Memory B cell (primary cell): ENCODE results near the gene DPEP3.

Experiments
- ATAC-seq: fragments of 150-1000 bp; cut with Tn5 transposase; 2 replicates; pipeline ENCODE4 v1.10.0; 2021; ENCODE audit warnings: low read depth, mild to moderate bottlenecking, moderate library complexity
- DNase-seq, 2 donors: peaks; one replicate each; pipeline ENCODE4 v3.0.0; 2022; ENCODE audit warnings: low spot score in 2 of 2
- H3K27ac Mint-ChIP-seq: one replicate; pipeline ENCODE4 v1.8.0; 2022; ENCODE audit warnings: mild to moderate bottlenecking, moderate library complexity, mixed read lengths
- H3K27me3 Mint-ChIP-seq: one replicate; pipeline ENCODE4 v1.8.0; 2022; ENCODE audit warnings: mixed read lengths
- H3K36me3 Mint-ChIP-seq: one replicate; pipeline ENCODE4 v1.8.0; 2022; ENCODE audit warnings: mild to moderate bottlenecking, mixed read lengths
- H3K4me1 Mint-ChIP-seq: one replicate; pipeline ENCODE4 v1.8.0; 2022; ENCODE audit warnings: mixed read lengths
- H3K4me3 Mint-ChIP-seq: one replicate; pipeline ENCODE4 v1.8.0; 2022; ENCODE audit warnings: mild to moderate bottlenecking, moderate library complexity, mixed read lengths
- H3K9me3 Mint-ChIP-seq: one replicate; pipeline ENCODE4 v1.8.0; 2022; ENCODE audit warnings: mixed read lengths

Gene DPEP3

DNA sequence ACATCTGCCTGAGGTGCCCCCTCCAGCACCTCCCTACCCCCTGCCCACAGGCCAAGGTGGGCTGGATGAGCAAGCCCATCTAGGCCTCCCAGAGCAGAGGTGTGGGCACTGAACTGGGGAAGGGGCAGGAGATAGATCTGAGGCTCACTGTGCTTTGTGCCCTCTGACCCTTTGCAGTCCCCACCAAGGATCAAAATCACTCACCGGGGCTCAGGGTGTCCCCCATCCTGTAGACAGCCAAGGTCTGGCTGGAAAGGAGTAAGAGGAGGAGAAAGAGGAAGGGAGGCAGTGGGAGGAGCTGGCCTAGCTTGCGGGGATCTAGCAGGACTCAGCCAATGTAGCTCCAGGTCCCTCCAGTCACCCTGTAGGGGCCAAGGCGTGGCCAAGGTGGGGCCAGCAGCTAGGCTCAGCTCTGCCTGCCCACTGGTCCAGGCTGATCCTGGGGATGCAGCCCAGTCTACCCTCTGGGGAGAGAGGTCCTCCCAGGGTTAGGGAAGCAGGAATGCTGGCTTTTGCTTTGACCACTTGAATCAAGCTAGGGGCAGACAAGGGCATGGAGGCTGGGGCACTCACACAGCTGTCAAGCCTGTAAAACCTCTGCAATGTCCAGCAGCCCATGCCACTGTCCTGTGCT is 13.6 kb downstream of the DPEP3 start:
- DNase-seq (no peak), ATAC-seq (no peak)
- Mint-ChIP-seq H3K27ac (no peak overlapping the region), H3K36me3 (no peaks in the 10 kb centered on the region), H3K9me3 (no peaks in the 10 kb centered on the region), H3K27me3 (no peaks in the 10 kb centered on the region), H3K4me3 (peak overlapping the region; percentile 83), H3K4me1 (peaks cover 19% of the 10 kb centered on the region)

- ATAC-seq: no peak
- peaks cover 19% of the 10 kb centered on the region for H3K4me1 Mint-ChIP-seq
- H3K36me3 Mint-ChIP-seq: peaks cover 2% of the 10 kb centered on the region
- DNase-seq: no peak
- H3K9me3 Mint-ChIP-seq: no peaks in the 10 kb centered on the region
- H3K4me3 Mint-ChIP-seq: no peak overlapping the region
- H3K27me3 Mint-ChIP-seq: no peaks in the 10 kb centered on the region
- H3K27ac Mint-ChIP-seq: peak overlapping the region; percentile 32
Measured at GRCh38 chr16:67965668-67966548, 14.4 kb downstream of the DPEP3 start.

DNA sequence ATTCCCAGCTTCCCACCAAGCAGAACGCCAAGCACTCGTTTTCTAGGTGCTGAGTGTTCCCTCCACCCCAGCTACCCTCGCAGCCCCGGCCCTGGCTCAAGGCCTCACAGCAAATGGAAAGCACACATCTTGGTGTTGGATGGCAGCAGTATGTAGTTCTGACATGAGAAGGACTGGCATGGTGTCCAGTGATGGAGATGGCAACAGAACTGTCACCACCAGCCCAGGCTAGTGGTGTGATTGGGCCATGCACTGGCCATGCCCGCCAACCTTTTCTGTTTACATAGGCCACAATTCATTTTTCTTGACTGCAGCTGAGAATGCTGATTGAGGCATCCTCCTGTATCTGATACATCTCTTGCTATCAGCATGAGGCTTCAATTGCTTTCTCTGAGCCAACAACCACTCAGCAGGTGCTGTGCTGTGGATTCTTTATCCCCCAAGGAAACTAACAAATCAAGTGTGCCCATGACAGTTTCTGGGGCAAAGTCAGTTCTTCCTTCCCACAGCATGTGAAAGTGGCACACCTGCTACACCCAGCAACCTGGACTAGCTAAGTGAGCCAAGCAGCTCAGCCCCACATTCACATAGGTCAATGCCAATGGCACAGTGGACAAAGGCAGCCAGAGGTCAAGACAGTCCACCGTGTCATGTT is 15.7 kb downstream of the DPEP3 start:
- ATAC-seq (no peak), DNase-seq (no peak)
- H3K4me1 Mint-ChIP-seq: peaks cover 16% of the 10 kb centered on the region
- H3K36me3 Mint-ChIP-seq: peaks cover 2% of the 10 kb centered on the region
- no peak overlapping the region for H3K4me3 Mint-ChIP-seq
- H3K27me3 Mint-ChIP-seq: no peaks in the 10 kb centered on the region
- no peak overlapping the region for H3K27ac Mint-ChIP-seq
- no peaks in the 10 kb centered on the region for H3K9me3 Mint-ChIP-seq

DNA sequence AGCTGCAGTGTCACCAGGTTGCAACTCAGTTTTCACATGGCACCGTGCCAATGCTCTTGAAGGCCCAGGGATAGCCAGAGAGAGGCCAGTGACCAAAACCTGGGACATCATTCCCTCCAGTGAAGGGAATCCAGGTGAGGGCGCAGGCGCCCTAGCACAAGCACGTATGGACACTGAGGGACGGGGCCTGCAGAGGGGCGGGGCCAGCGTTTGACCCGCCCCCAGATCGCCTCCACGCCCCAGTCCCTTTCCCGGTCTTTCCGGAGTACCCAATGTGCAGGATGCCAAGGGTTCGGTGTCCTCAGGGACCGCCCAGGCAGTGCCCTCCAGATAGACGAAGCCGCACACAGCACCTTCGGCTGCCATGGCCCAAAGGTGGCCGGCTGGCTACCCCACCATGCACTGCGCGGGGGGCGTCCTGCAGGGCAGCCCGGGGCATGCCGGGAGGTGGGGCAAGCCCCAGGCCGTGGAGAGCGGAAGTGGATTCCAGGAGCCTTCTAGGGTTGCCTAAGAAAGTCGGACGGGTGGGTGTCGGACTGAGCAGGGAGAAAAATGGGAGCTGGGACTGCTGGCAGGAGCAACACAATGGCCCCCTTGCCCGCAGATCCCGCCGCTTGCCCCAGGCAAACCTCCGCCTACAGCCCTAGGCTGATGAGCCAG is 16.5 kb downstream of the DPEP3 start:
- Mint-ChIP-seq H3K4me3 (no peak overlapping the region), H3K4me1 (peaks cover 12% of the 10 kb centered on the region), H3K36me3 (peaks cover 2% of the 10 kb centered on the region), H3K9me3 (no peaks in the 10 kb centered on the region), H3K27me3 (no peaks in the 10 kb centered on the region), H3K27ac (no peak overlapping the region)
- ATAC-seq (no peak), DNase-seq (no peak)

DNA sequence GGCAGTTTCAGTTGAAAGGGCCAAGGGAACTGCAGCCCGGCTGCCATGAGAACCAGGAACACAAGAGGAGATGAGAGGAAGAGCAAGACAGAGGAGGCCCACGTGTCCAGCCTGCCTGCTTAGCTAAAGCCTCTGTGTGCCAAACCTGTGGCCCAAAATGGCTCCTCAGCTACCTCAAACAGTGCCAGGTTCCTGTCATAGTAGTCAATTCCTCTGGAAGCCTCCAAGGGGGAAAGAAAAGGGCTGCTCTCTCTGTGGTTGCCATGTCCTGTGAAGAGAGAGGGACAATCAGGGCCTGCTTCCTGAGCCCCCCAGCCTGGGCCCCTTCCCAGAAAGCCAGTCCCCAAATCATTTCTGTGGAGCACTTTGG is 17.0 kb downstream of the DPEP3 start:
- no peaks in the 10 kb centered on the region for H3K9me3 Mint-ChIP-seq
- H3K36me3 Mint-ChIP-seq: peaks cover 5% of the 10 kb centered on the region
- peaks cover 12% of the 10 kb centered on the region for H3K4me1 Mint-ChIP-seq
- H3K27ac Mint-ChIP-seq: no peak overlapping the region
- ATAC-seq: no peak
- H3K4me3 Mint-ChIP-seq: no peak overlapping the region
- no peaks in the 10 kb centered on the region for H3K27me3 Mint-ChIP-seq
- DNase-seq: no peak

GRCh38 chr16:67962135-67962534 is 18.2 kb downstream of the DPEP3 start:
- H3K4me3 Mint-ChIP-seq: no peak overlapping the region
- H3K27me3 Mint-ChIP-seq: no peaks in the 10 kb centered on the region
- DNase-seq (no peak), ATAC-seq (no peak)
- H3K9me3 Mint-ChIP-seq: no peaks in the 10 kb centered on the region
- peaks cover 6% of the 10 kb centered on the region for H3K36me3 Mint-ChIP-seq
- no peak overlapping the region for H3K27ac Mint-ChIP-seq
- peaks cover 5% of the 10 kb centered on the region for H3K4me1 Mint-ChIP-seq

GRCh38 chr16:67961551-67961957 is 18.7 kb downstream of the DPEP3 start:
- no peaks in the 10 kb centered on the region for H3K27me3 Mint-ChIP-seq
- H3K9me3 Mint-ChIP-seq: no peaks in the 10 kb centered on the region
- ATAC-seq (no peak), DNase-seq (no peak)
- no peak overlapping the region for H3K27ac Mint-ChIP-seq
- H3K4me1 Mint-ChIP-seq: peaks cover 3% of the 10 kb centered on the region
- no peak overlapping the region for H3K4me3 Mint-ChIP-seq
- peaks cover 6% of the 10 kb centered on the region for H3K36me3 Mint-ChIP-seq

- Mint-ChIP-seq H3K4me3 (no peak overlapping the region), H3K4me1 (peaks cover under 1% of the 10 kb centered on the region), H3K27me3 (no peaks in the 10 kb centered on the region), H3K36me3 (peaks cover 6% of the 10 kb centered on the region), H3K27ac (no peak overlapping the region), H3K9me3 (no peaks in the 10 kb centered on the region)
- DNase-seq (no peak), ATAC-seq (no peak)
Measured at GRCh38 chr16:67959536-67960329, 20.6 kb downstream of the DPEP3 start.

DNA sequence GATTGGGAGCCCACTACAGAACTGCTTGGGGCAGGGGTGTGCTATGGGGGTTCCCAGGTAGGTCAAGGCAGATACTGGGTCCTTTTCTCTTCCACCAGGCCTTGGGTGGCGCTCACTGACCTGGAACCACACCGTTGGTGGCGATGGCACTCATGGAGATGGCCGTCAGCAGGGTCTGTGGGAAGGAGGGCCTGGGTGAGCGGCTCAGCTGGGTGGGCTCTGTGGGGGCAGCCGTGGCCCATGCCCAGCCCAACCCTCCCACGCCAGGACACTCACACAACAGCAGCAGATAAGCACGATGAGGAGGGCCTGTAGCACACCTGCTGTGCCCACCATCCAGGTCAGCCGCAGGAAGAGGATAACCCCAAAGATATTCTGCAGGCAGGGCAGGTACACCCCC is 22.7 kb downstream of the DPEP3 start:
- DNase-seq: no peak
- Mint-ChIP-seq H3K4me3 (no peak overlapping the region), H3K27me3 (no peaks in the 10 kb centered on the region), H3K4me1 (no peaks in the 10 kb centered on the region), H3K9me3 (no peaks in the 10 kb centered on the region), H3K36me3 (peaks cover 6% of the 10 kb centered on the region), H3K27ac (no peak overlapping the region)
- ATAC-seq: no peak

GRCh38 chr16:67954421-67955196 is 25.7 kb downstream of the DPEP3 start:
- peaks cover 4% of the 10 kb centered on the region for H3K36me3 Mint-ChIP-seq
- ATAC-seq: no peak
- no peak overlapping the region for H3K4me3 Mint-ChIP-seq

GRCh38 chr16:67953641-67954375 is 26.5 kb downstream of the DPEP3 start:
- Mint-ChIP-seq H3K36me3 (peaks cover 4% of the 10 kb centered on the region), H3K27ac (no peak overlapping the region), H3K9me3 (no peaks in the 10 kb centered on the region), H3K4me3 (no peak overlapping the region), H3K27me3 (no peaks in the 10 kb centered on the region), H3K4me1 (no peaks in the 10 kb centered on the region)
- DNase-seq: no peak
- no peak for ATAC-seq

More at GRCh38 chr16:67954421-67955196, 25.7 kb downstream of the DPEP3 start:
- H3K9me3 Mint-ChIP-seq: no peaks in the 10 kb centered on the region
- no peak for DNase-seq
- H3K27me3 Mint-ChIP-seq: no peaks in the 10 kb centered on the region
- H3K4me1 Mint-ChIP-seq: no peaks in the 10 kb centered on the region
- H3K27ac Mint-ChIP-seq: no peak overlapping the region

GRCh38 chr16:67951485-67951884 is 28.8 kb downstream of the DPEP3 start:
- H3K4me1 Mint-ChIP-seq: no peaks in the 10 kb centered on the region
- no peaks in the 10 kb centered on the region for H3K27me3 Mint-ChIP-seq
- H3K9me3 Mint-ChIP-seq: no peaks in the 10 kb centered on the region
- no peak overlapping the region for H3K4me3 Mint-ChIP-seq
- no peaks in the 10 kb centered on the region for H3K36me3 Mint-ChIP-seq
- no peak overlapping the region for H3K27ac Mint-ChIP-seq
- no peak for ATAC-seq
- no peak for DNase-seq
